PFSK-1 (cell line): ENCODE data around the gene COMTD1.

ENCODE experiments used
- POLR2AphosphoS5 ChIP-seq: IDR thresholded peaks from 2 replicates; pipeline ENCODE4 v1.6.1; 2012; ENCODE audit warnings: low read depth, mild to moderate bottlenecking, control low read depth, low read length, moderate library complexity
- SIN3A ChIP-seq: IDR thresholded peaks from 2 replicates; pipeline ENCODE4 v1.6.1; 2012; ENCODE audit warnings: mild to moderate bottlenecking, low read length, moderate library complexity, borderline replicate concordance; ENCODE audit not compliant: insufficient read depth
- TAF1 ChIP-seq: IDR thresholded peaks from 2 replicates; pipeline ENCODE4 v1.6.1; 2012; ENCODE audit warnings: low read length, control low read depth, borderline replicate concordance; ENCODE audit not compliant: insufficient read depth
- TF ChIP-seq, protein P1 (sequence below), 2 experiments: IDR thresholded peaks; 2 replicates each; pipeline versions ENCODE4 v1.6.1 to v1.8.0; 2011 to 2012; ENCODE audit warnings: low read depth in 2 of 2, low read length in 2 of 2, control low read depth in 1 of 2, inconsistent platforms in 1 of 2, mild to moderate bottlenecking in 1 of 2, moderate library complexity in 1 of 2; ENCODE audit not compliant: insufficient read depth in 1 of 2

DNA sequence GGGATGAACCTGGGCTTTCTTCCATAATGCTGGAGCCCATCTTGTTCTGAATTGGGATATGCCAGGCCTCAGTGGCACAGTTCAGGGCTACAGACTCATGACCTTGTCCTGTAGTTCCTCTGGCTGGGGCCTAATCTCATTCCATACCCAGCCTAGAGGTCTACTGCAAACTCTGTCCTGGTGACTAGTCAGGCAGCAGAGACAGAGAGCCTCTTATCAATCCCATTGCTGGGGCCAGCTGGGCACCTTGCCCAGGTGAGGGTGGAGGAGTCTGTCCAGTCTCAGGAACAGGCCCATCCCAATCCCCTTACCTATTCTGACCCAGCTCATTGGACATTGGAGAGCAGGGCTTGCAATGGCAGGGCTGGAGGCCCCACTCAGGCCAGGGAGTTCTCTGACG is 28.0 kb upstream of the COMTD1 start:
- TF ChIP-seq, protein P1, sequence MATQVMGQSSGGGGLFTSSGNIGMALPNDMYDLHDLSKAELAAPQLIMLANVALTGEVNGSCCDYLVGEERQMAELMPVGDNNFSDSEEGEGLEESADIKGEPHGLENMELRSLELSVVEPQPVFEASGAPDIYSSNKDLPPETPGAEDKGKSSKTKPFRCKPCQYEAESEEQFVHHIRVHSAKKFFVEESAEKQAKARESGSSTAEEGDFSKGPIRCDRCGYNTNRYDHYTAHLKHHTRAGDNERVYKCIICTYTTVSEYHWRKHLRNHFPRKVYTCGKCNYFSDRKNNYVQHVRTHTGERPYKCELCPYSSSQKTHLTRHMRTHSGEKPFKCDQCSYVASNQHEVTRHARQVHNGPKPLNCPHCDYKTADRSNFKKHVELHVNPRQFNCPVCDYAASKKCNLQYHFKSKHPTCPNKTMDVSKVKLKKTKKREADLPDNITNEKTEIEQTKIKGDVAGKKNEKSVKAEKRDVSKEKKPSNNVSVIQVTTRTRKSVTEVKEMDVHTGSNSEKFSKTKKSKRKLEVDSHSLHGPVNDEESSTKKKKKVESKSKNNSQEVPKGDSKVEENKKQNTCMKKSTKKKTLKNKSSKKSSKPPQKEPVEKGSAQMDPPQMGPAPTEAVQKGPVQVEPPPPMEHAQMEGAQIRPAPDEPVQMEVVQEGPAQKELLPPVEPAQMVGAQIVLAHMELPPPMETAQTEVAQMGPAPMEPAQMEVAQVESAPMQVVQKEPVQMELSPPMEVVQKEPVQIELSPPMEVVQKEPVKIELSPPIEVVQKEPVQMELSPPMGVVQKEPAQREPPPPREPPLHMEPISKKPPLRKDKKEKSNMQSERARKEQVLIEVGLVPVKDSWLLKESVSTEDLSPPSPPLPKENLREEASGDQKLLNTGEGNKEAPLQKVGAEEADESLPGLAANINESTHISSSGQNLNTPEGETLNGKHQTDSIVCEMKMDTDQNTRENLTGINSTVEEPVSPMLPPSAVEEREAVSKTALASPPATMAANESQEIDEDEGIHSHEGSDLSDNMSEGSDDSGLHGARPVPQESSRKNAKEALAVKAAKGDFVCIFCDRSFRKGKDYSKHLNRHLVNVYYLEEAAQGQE (IDR thresholded peaks at IDR 0.05; ENCODE audit: insufficient read depth in 1 of 2, low read depth in 2 of 2, low read length in 2 of 2): no peak
- TF ChIP-seq SIN3A (no peak), POLR2AphosphoS5 (no peak), TAF1 (no peak)
